Neutrophil (primary cell): ENCODE data around the gene ERC2.

Experiments
- H3K27ac ChIP-seq: fragments of 200-600 bp; sonication (generic); 2 replicates; pipeline ENCODE4 v1.5.1; 2016; ENCODE audit warnings: mild to moderate bottlenecking, moderate library complexity
- H3K27me3 ChIP-seq: fragments of 200-600 bp; sonication (generic); 2 replicates; pipeline ENCODE4 v1.6.0; 2016; ENCODE audit warnings: mild to moderate bottlenecking
- H3K36me3 ChIP-seq: fragments of 200-600 bp; sonication (generic); 2 replicates; pipeline ENCODE4 v1.5.1; 2017
- H3K4me1 ChIP-seq, 2 experiments: fragments of 200-600 bp in 1 of 2; sonication (generic) in 1 of 2; 1 replicate in 1 of 2; 2 replicates in 1 of 2; pipeline versions ENCODE4 v1.5.1 to v1.6.1; 2013 to 2016; ENCODE audit warnings: low read depth in 1 of 2, low read length in 1 of 2, mild to moderate bottlenecking in 1 of 2, moderate library complexity in 1 of 2; ENCODE audit not compliant: control insufficient read depth in 1 of 2, insufficient read depth in 1 of 2
- H3K4me3 ChIP-seq, 2 experiments: fragments of 200-600 bp in 1 of 2; sonication (generic) in 1 of 2; 1 replicate in 1 of 2; 2 replicates in 1 of 2; pipeline ENCODE4 v1.5.1; 2013 to 2016; ENCODE audit warnings: low read depth in 1 of 2, low read length in 1 of 2, mild to moderate bottlenecking in 1 of 2, moderate library complexity in 1 of 2
- H3K9me3 ChIP-seq: fragments of 200-600 bp; sonication (generic); 2 replicates; pipeline ENCODE4 v1.5.1; 2016
- CTCF ChIP-seq: fragments of 200-600 bp; sonication (generic); IDR thresholded peaks from 2 replicates; pipeline ENCODE4 v1.5.1; 2016; ENCODE audit warnings: antibody characterized with exemption

Gene ERC2

GRCh38 chr3:55718521-55718921, 749.7 kb downstream of the ERC2 start:
- no peaks in the 10 kb centered on the region for H3K36me3 ChIP-seq
- TF ChIP-seq CTCF: no peak
- H3K27ac ChIP-seq: no peak overlapping the region
- H3K4me1 ChIP-seq: no peaks in the 10 kb centered on the region
- no peaks in the 10 kb centered on the region for H3K9me3 ChIP-seq
- H3K4me3 ChIP-seq: no peak overlapping the region
- no peaks in the 10 kb centered on the region for H3K27me3 ChIP-seq

- no peaks in the 10 kb centered on the region for H3K27me3 ChIP-seq
- no peak for TF ChIP-seq CTCF
- H3K4me1 ChIP-seq: no peaks in the 10 kb centered on the region
- H3K27ac ChIP-seq: no peak overlapping the region
- no peaks in the 10 kb centered on the region for H3K9me3 ChIP-seq
- H3K4me3 ChIP-seq: no peak overlapping the region
- H3K36me3 ChIP-seq: no peaks in the 10 kb centered on the region
These were observed 750.2 kb downstream of the ERC2 start for GRCh38 chr3:55718074-55718473.

DNA sequence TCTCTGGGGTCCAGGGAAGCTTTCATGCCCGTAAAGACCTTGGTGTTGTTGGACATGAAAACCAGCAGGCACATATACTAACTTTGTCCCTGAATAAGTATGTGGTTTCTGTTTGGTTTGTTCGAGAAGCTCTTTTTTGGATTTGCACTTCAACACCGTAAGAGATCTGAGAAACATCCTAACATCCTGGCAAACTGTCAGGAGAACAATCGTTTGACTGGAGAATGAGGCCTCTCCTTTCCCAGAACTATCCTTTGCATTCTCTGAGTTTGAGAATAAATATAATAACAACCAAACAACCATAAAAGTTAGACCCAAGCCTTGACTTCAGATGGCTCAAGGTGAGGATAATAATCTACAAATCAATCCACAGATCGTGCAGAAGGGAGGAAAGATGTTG, 750.8 kb downstream of the ERC2 start:
- Histone ChIP-seq H3K4me3 (no peak overlapping the region), H3K27ac (no peak overlapping the region), H3K9me3 (no peaks in the 10 kb centered on the region), H3K4me1 (no peaks in the 10 kb centered on the region), H3K27me3 (no peaks in the 10 kb centered on the region), H3K36me3 (no peaks in the 10 kb centered on the region)
- no peak for TF ChIP-seq CTCF

GRCh38 chr3:55716611-55717225, 751.5 kb downstream of the ERC2 start:
- Histone ChIP-seq H3K4me3 (no peak overlapping the region), H3K27ac (no peak overlapping the region), H3K9me3 (no peaks in the 10 kb centered on the region), H3K4me1 (no peaks in the 10 kb centered on the region), H3K36me3 (no peaks in the 10 kb centered on the region), H3K27me3 (no peaks in the 10 kb centered on the region)
- no peak for TF ChIP-seq CTCF

DNA sequence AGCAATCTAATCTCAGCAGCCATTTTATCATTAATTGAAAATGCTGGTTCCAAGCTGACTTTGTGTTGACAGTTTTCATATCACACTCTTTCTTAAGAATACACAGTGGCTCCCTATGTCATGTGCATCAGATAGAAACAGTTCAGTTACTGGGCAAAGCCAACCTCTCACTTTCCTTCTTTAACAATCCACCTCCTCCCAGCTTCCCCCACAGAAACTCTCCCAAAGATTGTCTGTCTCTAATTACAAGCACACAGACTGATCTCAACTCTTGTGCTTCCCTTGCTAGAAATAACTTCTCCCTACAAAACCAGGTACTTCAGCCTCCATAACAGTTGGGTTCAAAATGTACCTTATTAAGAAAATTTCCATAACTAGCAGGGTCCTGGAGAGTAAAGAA, 752.2 kb downstream of the ERC2 start:
- Histone ChIP-seq H3K27ac (no peak overlapping the region), H3K4me3 (no peak overlapping the region), H3K36me3 (no peaks in the 10 kb centered on the region), H3K9me3 (no peaks in the 10 kb centered on the region), H3K27me3 (no peaks in the 10 kb centered on the region), H3K4me1 (no peaks in the 10 kb centered on the region)
- no peak for TF ChIP-seq CTCF

DNA sequence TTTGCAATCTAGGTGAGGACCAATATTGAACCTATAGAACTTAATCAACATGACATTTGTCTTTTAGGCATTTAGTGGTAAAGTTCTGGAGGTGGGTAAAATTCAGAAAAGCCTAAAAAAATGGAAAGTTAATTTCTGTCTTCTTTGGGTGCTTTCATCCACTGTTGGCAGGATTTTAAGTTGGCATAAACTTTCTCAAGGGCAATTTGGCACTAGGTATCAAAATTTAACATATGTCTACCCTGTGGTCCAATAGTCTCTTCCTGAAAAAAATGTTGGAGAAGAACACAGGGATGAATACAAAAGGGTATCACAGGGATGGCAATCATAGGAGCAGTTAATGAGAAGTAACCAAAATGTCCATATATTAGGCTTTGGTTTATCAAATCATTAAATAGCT, 754.2 kb downstream of the ERC2 start:
- H3K9me3 ChIP-seq: no peaks in the 10 kb centered on the region
- no peak overlapping the region for H3K27ac ChIP-seq
- no peaks in the 10 kb centered on the region for H3K27me3 ChIP-seq
- H3K4me1 ChIP-seq: no peaks in the 10 kb centered on the region
- H3K36me3 ChIP-seq: no peaks in the 10 kb centered on the region
- TF ChIP-seq CTCF: no peak
- H3K4me3 ChIP-seq: no peak overlapping the region
